Measurements from ENCODE around the gene UNK. TPM values are rescaled to one million over a fixed set of nuclear protein-coding genes. Genes with fewer than 3 reads are reported as not detected.

UNK gene
- total and polyA plus RNA-seq, 2 of the 13 experiments (the other 11 are each of a cell fraction or from before 2014, with no cell fraction given) = 31.6 to 33.0 TPM

- 0 out of 2 replicates have a peak, but pooled peaks have one; percentile 60 for TF ChIP-seq RFXAP (CRISPR knock-in tag; IDR thresholded peaks at IDR 0.05; ENCODE audit: borderline replicate concordance)
- TF ChIP-seq, protein P1, sequence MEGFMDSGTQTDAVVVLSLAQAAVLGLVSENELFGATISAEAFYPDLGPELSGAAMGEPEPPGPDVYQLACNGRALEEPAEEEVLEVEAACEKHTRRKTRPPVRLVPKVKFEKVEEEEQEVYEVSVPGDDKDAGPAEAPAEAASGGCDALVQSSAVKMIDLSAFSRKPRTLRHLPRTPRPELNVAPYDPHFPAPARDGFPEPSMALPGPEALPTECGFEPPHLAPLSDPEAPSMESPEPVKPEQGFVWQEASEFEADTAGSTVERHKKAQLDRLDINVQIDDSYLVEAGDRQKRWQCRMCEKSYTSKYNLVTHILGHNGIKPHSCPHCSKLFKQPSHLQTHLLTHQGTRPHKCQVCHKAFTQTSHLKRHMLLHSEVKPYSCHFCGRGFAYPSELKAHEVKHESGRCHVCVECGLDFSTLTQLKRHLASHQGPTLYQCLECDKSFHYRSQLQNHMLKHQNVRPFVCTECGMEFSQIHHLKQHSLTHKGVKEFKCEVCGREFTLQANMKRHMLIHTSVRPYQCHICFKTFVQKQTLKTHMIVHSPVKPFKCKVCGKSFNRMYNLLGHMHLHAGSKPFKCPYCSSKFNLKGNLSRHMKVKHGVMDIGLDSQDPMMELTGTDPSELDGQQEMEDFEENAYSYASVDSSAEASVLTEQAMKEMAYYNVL (CRISPR knock-in tag; IDR thresholded peaks at IDR 0.05; ENCODE audit: borderline replicate concordance) = no peak; the same call in 1 of the 2 replicates
- no peak for TF ChIP-seq NR3C1 (CRISPR knock-in tag; IDR thresholded peaks at IDR 0.05)
- peak; percentile 81; the same call in 1 of the 2 replicates for TF ChIP-seq ZNF75D (CRISPR knock-in tag; IDR thresholded peaks at IDR 0.05; ENCODE audit: borderline replicate concordance)
- peak; percentile 76; the same call in 1 of the 2 replicates for TF ChIP-seq ZZZ3 (CRISPR knock-in tag; IDR thresholded peaks at IDR 0.05; ENCODE audit: borderline replicate concordance)
- peak; percentile 94; the same call in 1 of the 2 replicates for TF ChIP-seq NRL (CRISPR knock-in tag; IDR thresholded peaks at IDR 0.05; ENCODE audit: borderline replicate concordance)
- peak; percentile 69 for TF ChIP-seq ZBTB21 (CRISPR knock-in tag; IDR thresholded peaks at IDR 0.05)
- TF ChIP-seq TEF (CRISPR knock-in tag; IDR thresholded peaks at IDR 0.05) = peak; percentile 45; the same call in 1 of the 2 replicates
- TF ChIP-seq REST (IDR thresholded peaks at IDR 0.05; ENCODE audit: borderline replicate concordance in 1 of 2, low read depth in 1 of 2, low read length in 2 of 2) = peak in 1 of 2 experiments; percentile 76; a peak in 2 of 4 replicates
- TF ChIP-seq ZGPAT (CRISPR knock-in tag; IDR thresholded peaks at IDR 0.05) = peak; percentile 88; the same call in 1 of the 2 replicates
- no peak for TF ChIP-seq CCAR2 (optimal IDR thresholded peaks at IDR 0.05; ENCODE audit: low read depth, low read length)
- TF ChIP-seq, protein P2, sequence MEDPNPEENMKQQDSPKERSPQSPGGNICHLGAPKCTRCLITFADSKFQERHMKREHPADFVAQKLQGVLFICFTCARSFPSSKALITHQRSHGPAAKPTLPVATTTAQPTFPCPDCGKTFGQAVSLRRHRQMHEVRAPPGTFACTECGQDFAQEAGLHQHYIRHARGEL (CRISPR knock-in tag; IDR thresholded peaks at IDR 0.05) = no peak
- TF ChIP-seq ZNF747 (CRISPR knock-in tag; IDR thresholded peaks at IDR 0.05; ENCODE audit: borderline replicate concordance) = peak; percentile 87; the same call in 1 of the 2 replicates
- TF ChIP-seq, protein P3, sequence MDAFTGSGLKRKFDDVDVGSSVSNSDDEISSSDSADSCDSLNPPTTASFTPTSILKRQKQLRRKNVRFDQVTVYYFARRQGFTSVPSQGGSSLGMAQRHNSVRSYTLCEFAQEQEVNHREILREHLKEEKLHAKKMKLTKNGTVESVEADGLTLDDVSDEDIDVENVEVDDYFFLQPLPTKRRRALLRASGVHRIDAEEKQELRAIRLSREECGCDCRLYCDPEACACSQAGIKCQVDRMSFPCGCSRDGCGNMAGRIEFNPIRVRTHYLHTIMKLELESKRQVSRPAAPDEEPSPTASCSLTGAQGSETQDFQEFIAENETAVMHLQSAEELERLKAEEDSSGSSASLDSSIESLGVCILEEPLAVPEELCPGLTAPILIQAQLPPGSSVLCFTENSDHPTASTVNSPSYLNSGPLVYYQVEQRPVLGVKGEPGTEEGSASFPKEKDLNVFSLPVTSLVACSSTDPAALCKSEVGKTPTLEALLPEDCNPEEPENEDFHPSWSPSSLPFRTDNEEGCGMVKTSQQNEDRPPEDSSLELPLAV (CRISPR knock-in tag; conservative IDR thresholded peaks at IDR 0.05; ENCODE audit: low read depth) = 0 out of 2 replicates have a peak, but pooled peaks have one; percentile 63
Observed at GRCh38 chr17:75785016-75785890, 647 bp downstream of the UNK start (continued).

All from HepG2 (cell line).